ENCODE data around the gene PIEZO2. TPM values are rescaled to one million over a fixed set of nuclear protein-coding genes. Genes with fewer than 3 reads are reported as not detected.
"Not testable (repeated sequence)": the region's sequence is repeated elsewhere in the genome, so short reads cannot be mapped to it uniquely, and the experiment has no call there.

PIEZO2 gene
- total and polyA plus RNA-seq, 2 donors (not counting 1 experiment from before 2014, with no cell fraction given) = not detected

DNA sequence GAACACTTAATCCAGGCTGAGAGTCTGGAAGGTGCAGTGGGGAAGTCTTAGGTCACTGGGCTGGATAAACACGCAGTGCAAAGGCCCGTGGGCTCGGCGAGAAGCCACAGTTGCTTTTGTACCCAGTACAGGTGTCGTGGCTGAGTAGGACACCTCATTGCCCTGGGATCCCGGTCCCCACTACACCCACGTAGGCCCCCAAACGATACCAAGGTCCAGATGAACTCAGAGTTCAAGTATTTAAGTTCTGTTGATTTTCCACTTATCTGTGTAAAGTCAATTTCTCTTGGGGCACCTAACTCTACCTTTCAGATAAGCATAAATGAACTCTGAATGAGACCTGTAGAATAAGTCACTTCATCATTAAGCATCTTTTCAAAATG lies 302.0 kb downstream of the PIEZO2 start:
- Histone ChIP-seq H3K27me3 (replicated peaks in 1 of 4; ENCODE audit: control extremely low read depth in 1 of 4, control insufficient read depth in 3 of 4, insufficient read depth in 4 of 4, low read length in 3 of 4) (no peaks in the 10 kb centered on the region), H3K4me1 (ENCODE audit: control insufficient read depth in 2 of 2, insufficient read depth in 2 of 2, low read length in 2 of 2) (no peaks in the 10 kb centered on the region), H4K20me1 (ENCODE audit: control insufficient read depth, insufficient read depth, low read length, poor library complexity, severe bottlenecking) (no peaks in the 10 kb centered on the region), H2AFZ (ENCODE audit: insufficient read depth, low read depth, low read length, poor library complexity, severe bottlenecking) (no peak overlapping the region), H3K79me2 (ENCODE audit: control insufficient read depth, insufficient read depth, low read length) (no peaks in the 10 kb centered on the region), H3K4me3 (ENCODE audit: control extremely low read depth in 1 of 5, extremely low read depth in 1 of 5, insufficient read depth in 1 of 5, low read depth in 2 of 5, low read length in 4 of 5) (no peak overlapping the region), H3K9ac (ENCODE audit: low read length) (no peak overlapping the region), H3K27ac (ENCODE audit: low read length in 2 of 2) (no peak overlapping the region), H3K4me2 (replicated peaks; ENCODE audit: low read depth, low read length, poor library complexity, severe bottlenecking) (no peak overlapping the region), H3K36me3 (replicated peaks in 1 of 2; ENCODE audit: control extremely low read depth in 1 of 2, control insufficient read depth in 1 of 2, extremely low read depth in 1 of 2, insufficient read depth in 2 of 2, low read length in 1 of 2) (no peaks in the 10 kb centered on the region), H3K9me3 (ENCODE audit: control extremely low read depth in 1 of 3, control insufficient read depth in 2 of 3, insufficient read depth in 1 of 3, low read length in 2 of 3) (no peaks in the 10 kb centered on the region)
- no peaks in the 10 kb centered on the region for H3K4me1 Mint-ChIP-seq
- H3K27me3 Mint-ChIP-seq = peaks cover 11% of the 10 kb centered on the region
- intact Hi-C loops (cut with micrococcal nuclease) = no loop called here
- ChIA-PET CTCF (no interaction called here), POLR2A (no interaction called here)
- WGBS (ENCODE audit: insufficient coverage) = 98% methylated on average over 7 of the region's 8 CpGs
- H3K9me3 Mint-ChIP-seq (ENCODE audit: insufficient read depth) = no peaks in the 10 kb centered on the region
- TF ChIP-seq EZH2 (IDR thresholded peaks at IDR 0.05; ENCODE audit: borderline replicate concordance, insufficient read depth, low read depth, low read length, poor library complexity, severe bottlenecking) = no peak
- TF ChIP-seq, protein P1, sequence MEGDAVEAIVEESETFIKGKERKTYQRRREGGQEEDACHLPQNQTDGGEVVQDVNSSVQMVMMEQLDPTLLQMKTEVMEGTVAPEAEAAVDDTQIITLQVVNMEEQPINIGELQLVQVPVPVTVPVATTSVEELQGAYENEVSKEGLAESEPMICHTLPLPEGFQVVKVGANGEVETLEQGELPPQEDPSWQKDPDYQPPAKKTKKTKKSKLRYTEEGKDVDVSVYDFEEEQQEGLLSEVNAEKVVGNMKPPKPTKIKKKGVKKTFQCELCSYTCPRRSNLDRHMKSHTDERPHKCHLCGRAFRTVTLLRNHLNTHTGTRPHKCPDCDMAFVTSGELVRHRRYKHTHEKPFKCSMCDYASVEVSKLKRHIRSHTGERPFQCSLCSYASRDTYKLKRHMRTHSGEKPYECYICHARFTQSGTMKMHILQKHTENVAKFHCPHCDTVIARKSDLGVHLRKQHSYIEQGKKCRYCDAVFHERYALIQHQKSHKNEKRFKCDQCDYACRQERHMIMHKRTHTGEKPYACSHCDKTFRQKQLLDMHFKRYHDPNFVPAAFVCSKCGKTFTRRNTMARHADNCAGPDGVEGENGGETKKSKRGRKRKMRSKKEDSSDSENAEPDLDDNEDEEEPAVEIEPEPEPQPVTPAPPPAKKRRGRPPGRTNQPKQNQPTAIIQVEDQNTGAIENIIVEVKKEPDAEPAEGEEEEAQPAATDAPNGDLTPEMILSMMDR (IDR thresholded peaks at IDR 0.05) = no peak
- ATAC-seq (ENCODE audit: low read depth) = no peak
- no peak overlapping the region for H3K27ac Mint-ChIP-seq
- DNase-seq = no peak
- H3K4me3 Mint-ChIP-seq = no peak overlapping the region

DNA sequence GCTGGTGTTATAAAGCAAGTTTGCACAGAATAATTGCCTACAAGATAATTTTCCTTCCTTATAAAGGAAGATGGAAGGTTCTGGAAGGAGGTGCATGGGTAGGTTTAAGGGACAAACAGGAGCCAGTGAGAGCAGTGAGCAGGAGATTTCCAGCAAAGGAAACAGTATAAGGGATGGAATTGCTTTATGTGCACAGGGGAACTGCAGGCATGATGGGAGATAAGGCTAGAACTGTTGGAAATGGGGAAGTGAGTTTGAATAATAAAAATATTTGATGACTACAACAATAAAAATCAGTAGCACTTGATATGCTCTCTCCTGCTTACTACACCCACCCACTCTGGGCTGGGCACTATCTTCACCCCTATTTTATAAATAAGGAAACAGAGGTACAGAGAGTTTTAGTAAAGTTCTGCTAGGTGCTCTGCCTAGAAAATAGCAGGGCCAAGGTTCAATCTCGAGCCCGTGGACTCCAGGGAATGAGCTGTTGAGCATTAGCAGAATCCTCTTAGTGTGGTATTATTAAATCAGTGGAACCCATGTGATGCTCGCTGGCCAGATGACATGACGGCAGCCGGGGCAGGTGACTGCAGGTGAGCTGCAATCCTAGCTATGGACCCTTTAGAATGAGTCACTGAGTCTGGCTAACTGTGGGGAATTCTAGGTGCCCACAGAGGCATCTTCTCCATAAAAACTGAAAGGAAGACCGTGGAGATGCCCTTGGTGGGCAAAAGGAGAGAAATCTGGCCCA lies 302.5 kb downstream of the PIEZO2 start:
- CTCF ChIA-PET = no interaction called here
- no peak for DNase-seq
- no peaks in the 10 kb centered on the region for H3K36me3 ChIP-seq (replicated peaks in 1 of 2; ENCODE audit: control extremely low read depth in 1 of 2, control insufficient read depth in 1 of 2, extremely low read depth in 1 of 2, insufficient read depth in 2 of 2, low read length in 1 of 2)
- H3K9me3 Mint-ChIP-seq (ENCODE audit: insufficient read depth) = no peaks in the 10 kb centered on the region
- POLR2A ChIA-PET = no interaction called here
- no peak for ATAC-seq (ENCODE audit: low read depth)
- no peak overlapping the region for H3K4me3 Mint-ChIP-seq
- no peaks in the 10 kb centered on the region for H3K27me3 ChIP-seq (replicated peaks in 1 of 4; ENCODE audit: control extremely low read depth in 1 of 4, control insufficient read depth in 3 of 4, insufficient read depth in 4 of 4, low read length in 3 of 4)
- no peak overlapping the region for H3K4me3 ChIP-seq (ENCODE audit: control extremely low read depth in 1 of 5, extremely low read depth in 1 of 5, insufficient read depth in 1 of 5, low read depth in 2 of 5, low read length in 4 of 5)
- TF ChIP-seq, protein P1 (IDR thresholded peaks at IDR 0.05) = no peak
- no peak for TF ChIP-seq EZH2 (IDR thresholded peaks at IDR 0.05; ENCODE audit: borderline replicate concordance, insufficient read depth, low read depth, low read length, poor library complexity, severe bottlenecking)
- no peak overlapping the region for H2AFZ ChIP-seq (ENCODE audit: insufficient read depth, low read depth, low read length, poor library complexity, severe bottlenecking)
- H3K4me1 ChIP-seq (ENCODE audit: control insufficient read depth in 2 of 2, insufficient read depth in 2 of 2, low read length in 2 of 2) = no peaks in the 10 kb centered on the region
- H3K9me3 ChIP-seq (ENCODE audit: control extremely low read depth in 1 of 3, control insufficient read depth in 2 of 3, insufficient read depth in 1 of 3, low read length in 2 of 3) = no peaks in the 10 kb centered on the region
- no peaks in the 10 kb centered on the region for H3K79me2 ChIP-seq (ENCODE audit: control insufficient read depth, insufficient read depth, low read length)
- H3K27ac ChIP-seq (ENCODE audit: low read length in 2 of 2) = no peak overlapping the region
- H3K27ac Mint-ChIP-seq = no peak overlapping the region
- no peaks in the 10 kb centered on the region for H4K20me1 ChIP-seq (ENCODE audit: control insufficient read depth, insufficient read depth, low read length, poor library complexity, severe bottlenecking)
- intact Hi-C loops (cut with micrococcal nuclease) = no loop called here
- peaks cover 14% of the 10 kb centered on the region for H3K27me3 Mint-ChIP-seq
- 87% methylated on average over 6 of the region's 6 CpGs for WGBS (ENCODE audit: insufficient coverage)
- no peak overlapping the region for H3K9ac ChIP-seq (ENCODE audit: low read length)
- H3K4me1 Mint-ChIP-seq = no peaks in the 10 kb centered on the region
- H3K4me2 ChIP-seq (replicated peaks; ENCODE audit: low read depth, low read length, poor library complexity, severe bottlenecking) = no peak overlapping the region

DNA sequence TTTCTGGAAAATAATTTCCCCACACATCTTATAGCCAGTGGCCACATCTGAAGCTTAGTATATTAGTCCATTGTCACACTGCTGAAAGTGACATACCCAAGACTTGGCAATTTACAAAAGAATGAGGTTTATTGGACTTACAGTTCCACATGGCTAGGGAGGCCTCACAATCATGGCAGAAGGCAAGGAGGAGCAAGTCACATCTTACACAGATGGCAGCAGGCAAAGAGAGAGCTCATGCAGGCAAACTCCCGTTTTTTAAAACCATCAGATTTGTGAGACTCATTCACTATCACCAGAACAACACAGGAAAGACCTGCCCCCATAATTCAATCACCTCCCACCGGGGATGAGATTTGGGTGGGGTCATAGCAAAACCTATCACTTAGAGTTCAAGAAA lies 303.3 kb downstream of the PIEZO2 start:
- H3K4me3 ChIP-seq (ENCODE audit: control extremely low read depth in 1 of 5, extremely low read depth in 1 of 5, insufficient read depth in 1 of 5, low read depth in 2 of 5, low read length in 4 of 5) = not testable (repeated sequence)

More for the DNA sequence above, 303.3 kb downstream of the PIEZO2 start:
- H3K9ac ChIP-seq (ENCODE audit: low read length); intact Hi-C loops (cut with micrococcal nuclease); H3K79me2 ChIP-seq (ENCODE audit: control insufficient read depth, insufficient read depth, low read length); H3K27ac Mint-ChIP-seq; H2AFZ ChIP-seq (ENCODE audit: insufficient read depth, low read depth, low read length, poor library complexity, severe bottlenecking); CTCF ChIA-PET; ATAC-seq (ENCODE audit: low read depth); POLR2A ChIA-PET; H3K36me3 ChIP-seq (replicated peaks in 1 of 2; ENCODE audit: control extremely low read depth in 1 of 2, control insufficient read depth in 1 of 2, extremely low read depth in 1 of 2, insufficient read depth in 2 of 2, low read length in 1 of 2); H3K4me1 ChIP-seq (ENCODE audit: control insufficient read depth in 2 of 2, insufficient read depth in 2 of 2, low read length in 2 of 2); H3K27me3 ChIP-seq (replicated peaks in 1 of 4; ENCODE audit: control extremely low read depth in 1 of 4, control insufficient read depth in 3 of 4, insufficient read depth in 4 of 4, low read length in 3 of 4); H3K4me1 Mint-ChIP-seq; DNase-seq; H3K9me3 Mint-ChIP-seq (ENCODE audit: insufficient read depth); H3K4me3 Mint-ChIP-seq; H3K9me3 ChIP-seq (ENCODE audit: control extremely low read depth in 1 of 3, control insufficient read depth in 2 of 3, insufficient read depth in 1 of 3, low read length in 2 of 3); H4K20me1 ChIP-seq (ENCODE audit: control insufficient read depth, insufficient read depth, low read length, poor library complexity, severe bottlenecking); H3K4me2 ChIP-seq (replicated peaks; ENCODE audit: low read depth, low read length, poor library complexity, severe bottlenecking); H3K27ac ChIP-seq (ENCODE audit: low read length in 2 of 2): not testable (repeated sequence)
- no CpG with 5 or more reads among the region's 2 CpGs for WGBS (ENCODE audit: insufficient coverage)
- peaks cover 14% of the 10 kb centered on the region for H3K27me3 Mint-ChIP-seq

Measured in B cell (primary cell).